Fibroblast of villous mesenchyme (primary cell): ENCODE results near the gene ZBP1. TPM values are rescaled to one million over a fixed set of nuclear protein-coding genes. Genes with fewer than 3 reads are reported as not detected.
"Not testable (repeated sequence)": the region's sequence is repeated elsewhere in the genome, so short reads cannot be mapped to it uniquely, and the experiment has no call there.

ENCODE experiments used
- DNase-seq: peaks from one replicate; pipeline ENCODE4 v3.0.0-alpha.2; 2010; ENCODE audit warnings: low read depth
- H3K4me3 ChIP-seq: 2 replicates; pipeline ENCODE4 v1.5.1; 2011; ENCODE audit warnings: low read depth, mild to moderate bottlenecking, low read length
- CTCF ChIP-seq: IDR thresholded peaks from 2 replicates; pipeline ENCODE4 v1.5.1; 2012; ENCODE audit warnings: low read depth, mild to moderate bottlenecking, low read length; ENCODE audit not compliant: insufficient read depth
- total RNA-seq: library from RNA; depleted of rRNA; stranded (reverse); fragments of >200 nt; gene quantifications from 2 replicates; pipeline ENCODE4 v1.2.3, GENCODE V29; 2012

Gene ZBP1
- total RNA-seq, 1 donor, result not detected

GRCh38 chr20:57633945-57634491 is 13.8 kb upstream of the ZBP1 start:
- no peak for TF ChIP-seq CTCF
- no peak for DNase-seq
- H3K4me3 ChIP-seq, result no peak overlapping the region

GRCh38 chr20:57632286-57632685 is 12.1 kb upstream of the ZBP1 start:
- H3K4me3 ChIP-seq, result no peak overlapping the region
- no peak for TF ChIP-seq CTCF
- DNase-seq, result no peak

GRCh38 chr20:57630061-57630460 is 9.8 kb upstream of the ZBP1 start:
- TF ChIP-seq CTCF, result no peak
- no peak overlapping the region for H3K4me3 ChIP-seq
- DNase-seq, result no peak

- not testable (repeated sequence) for DNase-seq, H3K4me3 ChIP-seq
These were observed 9.3 kb upstream of the ZBP1 start for GRCh38 chr20:57629491-57629901.

DNA sequence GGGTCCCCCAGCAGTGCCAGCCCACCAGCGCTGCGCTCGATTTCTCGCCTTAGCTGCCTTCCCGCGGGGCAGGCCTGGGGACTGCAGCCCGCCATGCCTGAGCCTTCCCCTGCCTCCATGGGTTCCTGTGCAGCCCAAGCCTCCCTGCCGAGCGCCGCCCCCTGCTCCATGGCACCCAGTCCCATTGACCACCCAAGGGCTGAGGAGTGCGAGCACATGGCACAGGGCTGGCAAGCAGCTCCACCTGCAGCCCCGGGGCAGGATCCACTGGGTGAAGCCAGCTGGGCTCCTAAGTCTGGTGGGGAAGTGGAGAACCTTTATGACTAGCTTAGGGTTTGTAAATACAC is 8.7 kb upstream of the ZBP1 start:
- not testable (repeated sequence) for H3K4me3 ChIP-seq, DNase-seq

DNA sequence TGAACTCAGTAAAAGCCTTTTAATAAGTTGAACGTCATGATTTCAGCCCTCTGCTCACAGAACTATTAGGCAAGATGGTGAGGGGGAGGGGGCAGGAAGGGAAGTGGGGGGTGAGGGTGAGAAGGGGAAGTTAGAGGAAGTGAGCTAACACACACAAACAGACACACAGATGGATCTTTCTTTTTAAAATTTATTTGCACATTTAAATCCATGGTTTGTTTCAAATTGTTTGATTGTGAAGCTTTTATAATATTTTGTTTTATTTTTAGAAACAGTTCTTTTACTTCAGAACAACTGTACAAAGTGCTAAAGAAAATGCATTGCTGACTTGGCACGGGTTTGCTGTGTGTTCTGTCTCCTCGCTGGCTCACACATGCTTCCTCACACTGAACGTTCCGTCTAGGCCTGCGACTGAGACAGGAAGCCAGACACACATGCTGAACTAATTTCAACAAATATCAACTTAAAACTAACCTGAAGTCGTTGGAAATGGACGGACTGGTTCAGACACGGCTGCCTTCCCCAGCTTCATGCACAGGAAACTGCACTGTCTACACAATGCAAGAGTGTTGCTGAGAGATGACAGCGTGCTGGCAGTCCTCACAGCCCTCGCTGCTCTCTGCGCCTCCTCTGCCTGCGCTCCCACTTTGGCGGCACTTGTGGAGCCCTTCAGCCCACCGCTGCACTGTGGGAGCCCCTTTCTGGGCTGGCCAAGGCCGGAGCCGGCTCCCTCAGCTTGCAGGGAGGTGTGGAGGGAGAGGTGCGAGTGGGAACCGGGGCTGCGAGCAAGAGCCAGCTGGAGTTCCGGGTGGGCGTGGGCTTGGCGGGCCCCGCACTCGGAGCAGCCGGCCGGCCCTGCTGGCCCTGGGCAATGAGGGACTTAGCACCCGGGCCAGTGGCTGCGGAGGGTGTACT is 8.1 kb upstream of the ZBP1 start:
- TF ChIP-seq CTCF, result no peak
- peak; percentile 51 for DNase-seq
- H3K4me3 ChIP-seq, result no peak overlapping the region

DNA sequence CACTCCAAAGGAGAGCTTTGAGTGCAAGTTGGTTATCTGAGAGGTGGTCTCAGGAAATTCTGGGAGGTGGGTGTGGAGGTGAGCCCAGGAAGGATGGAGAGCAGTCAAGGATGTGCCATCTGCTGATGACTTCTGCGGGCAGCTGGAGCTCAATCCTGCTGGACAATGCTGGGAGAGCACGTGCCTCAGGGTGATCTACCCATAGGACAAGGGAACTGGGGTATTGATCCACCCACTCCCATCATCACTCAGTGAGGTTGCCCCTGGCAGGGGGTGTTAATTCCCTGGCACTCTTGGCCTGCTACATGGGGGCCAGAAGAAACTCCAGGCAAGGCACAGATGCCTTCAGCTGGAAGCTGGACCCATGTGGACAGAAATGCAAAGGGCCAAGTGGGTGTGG is 7.1 kb upstream of the ZBP1 start:
- no peak for TF ChIP-seq CTCF
- no peak for DNase-seq
- no peak overlapping the region for H3K4me3 ChIP-seq

- H3K4me3 ChIP-seq, result no peak overlapping the region
- TF ChIP-seq CTCF, result no peak
- no peak for DNase-seq
These were observed 5.8 kb upstream of the ZBP1 start for GRCh38 chr20:57625978-57626377.
